ENCODE results near the gene HPD.

The HPD gene

DNA sequence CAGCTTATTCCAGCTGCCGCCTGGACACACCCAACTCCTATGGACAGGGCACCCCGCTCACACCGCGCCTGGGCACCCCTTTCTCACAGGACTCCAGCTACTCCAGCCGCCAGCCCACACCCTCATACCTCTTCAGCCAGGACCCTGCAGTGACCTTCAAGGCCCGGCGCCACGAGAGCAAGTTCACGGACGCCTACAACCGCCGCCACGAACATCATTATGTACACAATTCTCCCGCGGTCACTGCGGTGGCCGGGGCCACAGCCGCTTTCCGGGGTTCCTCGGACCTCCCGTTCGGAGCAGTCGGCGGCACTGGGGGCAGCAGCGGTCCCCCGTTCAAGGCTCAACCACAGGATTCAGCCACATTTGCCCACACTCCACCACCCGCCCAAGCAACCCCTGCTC is 48.9 kb downstream of the HPD start:
- DNase-seq: no peak

- no peak for DNase-seq
These were observed 50.0 kb downstream of the HPD start for GRCh38 chr12:121808623-121809022.

DNA sequence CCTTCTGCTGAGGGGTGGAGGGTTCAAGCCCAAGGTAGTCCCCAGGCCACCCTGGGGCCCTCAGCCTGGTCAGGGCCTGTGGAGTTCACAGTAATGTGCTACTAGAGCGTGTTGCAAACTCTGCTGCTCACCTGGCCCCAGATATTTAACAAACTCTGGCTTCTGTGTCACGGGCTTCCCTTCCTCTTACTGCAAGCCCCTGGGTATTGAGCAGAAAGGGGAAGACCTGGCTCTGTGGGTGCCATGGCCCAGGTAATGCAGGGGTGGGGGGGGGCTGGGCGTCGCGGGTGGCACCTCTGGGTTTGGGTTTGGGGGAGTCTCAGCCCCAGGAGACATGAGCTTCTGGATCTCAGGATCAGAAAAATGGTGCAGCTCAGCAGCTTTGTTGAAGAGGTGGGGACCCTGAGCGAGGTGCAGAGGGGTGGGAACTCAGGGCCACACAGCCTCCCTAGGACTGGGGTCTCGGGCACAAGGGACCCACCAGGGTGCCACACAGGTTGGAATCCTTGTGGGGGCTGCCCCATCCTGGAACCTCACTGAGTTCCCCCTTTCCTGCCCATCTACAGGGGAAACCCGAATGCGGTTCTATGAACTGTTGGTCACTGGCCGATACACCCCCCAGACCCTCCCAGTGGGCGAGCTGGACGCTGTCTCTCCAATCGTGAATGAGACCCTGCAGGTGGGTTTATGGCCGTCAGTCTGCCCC is 50.9 kb downstream of the HPD start:
- DNase-seq: no peak

GRCh38 chr12:121806546-121807423 is 51.9 kb downstream of the HPD start:
- no peak for DNase-seq

DNA sequence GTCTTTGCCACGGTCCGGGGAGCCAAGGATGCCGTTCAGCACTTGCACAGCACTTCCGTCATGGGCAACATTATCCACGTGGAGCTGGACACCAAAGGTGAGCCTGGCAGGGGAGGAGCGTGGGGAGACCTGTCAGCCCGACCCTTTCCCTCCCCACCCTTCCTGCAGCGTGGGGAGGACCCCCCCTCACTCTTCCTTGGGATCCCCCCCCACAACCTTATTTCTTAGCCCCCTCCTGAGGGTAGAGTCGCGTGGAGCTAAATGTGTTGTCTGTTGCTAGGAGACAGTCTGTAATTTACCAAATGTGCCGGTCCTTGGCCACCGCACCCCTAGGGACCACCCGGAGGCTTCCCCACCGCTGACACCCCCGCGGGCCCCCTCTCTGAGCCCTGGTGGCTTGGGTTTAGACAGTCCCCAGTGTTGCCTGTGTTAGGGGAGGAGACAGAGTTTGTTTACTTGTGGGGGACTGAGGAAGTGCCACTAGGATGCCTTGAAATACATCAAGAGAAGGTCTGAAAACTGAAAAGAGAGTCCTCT is 52.6 kb downstream of the HPD start:
- DNase-seq: no peak

DNA sequence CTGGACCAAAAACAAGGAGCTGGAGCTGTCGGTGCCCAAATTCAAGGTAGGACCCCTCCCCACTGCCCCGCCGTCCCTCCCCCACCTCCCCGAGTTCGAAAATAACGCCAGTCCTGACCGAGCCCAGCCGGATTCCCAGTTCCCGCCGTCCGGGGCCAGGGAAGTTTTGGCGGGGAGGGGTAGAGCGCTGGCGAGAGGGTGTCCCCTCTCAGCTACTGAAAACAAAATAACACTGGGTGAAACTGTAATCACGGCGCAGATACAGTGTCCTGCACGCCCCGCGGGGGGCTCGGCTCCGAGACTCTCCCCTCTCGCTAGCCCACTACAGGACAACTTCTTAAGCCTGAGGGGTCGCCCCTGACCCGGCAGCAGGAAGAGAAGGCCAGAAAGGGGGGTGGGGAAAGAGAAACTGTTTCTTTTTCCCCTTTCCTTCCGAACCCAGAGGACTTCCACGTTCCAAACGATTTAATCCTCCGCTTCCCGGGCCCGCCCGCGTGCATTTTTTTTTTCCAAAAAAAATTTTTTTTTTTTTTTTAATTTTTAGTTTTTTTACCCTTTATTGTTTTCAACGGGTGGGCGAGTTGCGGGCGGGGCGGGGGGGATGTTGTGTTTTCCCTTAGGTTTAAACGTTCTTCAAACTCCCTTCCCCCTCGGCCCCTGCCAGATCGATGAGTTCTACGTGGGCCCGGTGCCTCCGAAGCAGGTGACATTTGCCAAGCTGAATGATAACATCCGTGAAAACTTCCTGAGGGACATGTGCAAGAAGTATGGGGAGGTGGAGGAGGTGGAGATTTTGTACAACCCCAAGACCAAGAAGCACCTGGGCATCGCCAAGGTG is 53.3 kb downstream of the HPD start:
- no peak for DNase-seq

- peak; percentile 43 for DNase-seq
These were observed 54.1 kb downstream of the HPD start for GRCh38 chr12:121804417-121805111.

- peak; percentile 17 for DNase-seq
These were observed 54.7 kb downstream of the HPD start, which contains the start of gene SETD1B for GRCh38 chr12:121803861-121804416. TSS of gene SETD1B (plus strand) at chr12:121804009. CDS start at chr12:121804738, 729 bp downstream.

GRCh38 chr12:121802843-121803698 is 55.6 kb downstream of the HPD start:
- peak; percentile 82 for DNase-seq

DNA sequence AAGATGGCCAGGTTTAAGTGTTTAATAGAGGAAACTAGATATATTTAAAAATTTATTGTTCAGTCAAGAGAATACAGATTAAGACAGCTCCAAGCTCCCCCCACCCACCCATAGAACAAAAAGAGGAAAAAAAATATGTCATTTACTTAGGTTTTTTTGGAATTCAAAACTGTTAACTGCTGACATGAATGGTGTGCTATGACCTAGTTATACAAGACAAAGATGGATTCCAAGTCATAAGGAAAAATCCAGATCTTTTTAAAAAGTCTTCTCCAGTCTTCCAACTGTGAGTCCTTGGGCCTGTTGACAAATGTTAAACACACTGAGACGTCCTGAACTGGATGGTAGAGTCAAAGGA is 56.2 kb downstream of the HPD start:
- DNase-seq: no peak

- peak; percentile 33 for DNase-seq
These were observed 56.8 kb downstream of the HPD start for GRCh38 chr12:121801595-121802484.

DNA sequence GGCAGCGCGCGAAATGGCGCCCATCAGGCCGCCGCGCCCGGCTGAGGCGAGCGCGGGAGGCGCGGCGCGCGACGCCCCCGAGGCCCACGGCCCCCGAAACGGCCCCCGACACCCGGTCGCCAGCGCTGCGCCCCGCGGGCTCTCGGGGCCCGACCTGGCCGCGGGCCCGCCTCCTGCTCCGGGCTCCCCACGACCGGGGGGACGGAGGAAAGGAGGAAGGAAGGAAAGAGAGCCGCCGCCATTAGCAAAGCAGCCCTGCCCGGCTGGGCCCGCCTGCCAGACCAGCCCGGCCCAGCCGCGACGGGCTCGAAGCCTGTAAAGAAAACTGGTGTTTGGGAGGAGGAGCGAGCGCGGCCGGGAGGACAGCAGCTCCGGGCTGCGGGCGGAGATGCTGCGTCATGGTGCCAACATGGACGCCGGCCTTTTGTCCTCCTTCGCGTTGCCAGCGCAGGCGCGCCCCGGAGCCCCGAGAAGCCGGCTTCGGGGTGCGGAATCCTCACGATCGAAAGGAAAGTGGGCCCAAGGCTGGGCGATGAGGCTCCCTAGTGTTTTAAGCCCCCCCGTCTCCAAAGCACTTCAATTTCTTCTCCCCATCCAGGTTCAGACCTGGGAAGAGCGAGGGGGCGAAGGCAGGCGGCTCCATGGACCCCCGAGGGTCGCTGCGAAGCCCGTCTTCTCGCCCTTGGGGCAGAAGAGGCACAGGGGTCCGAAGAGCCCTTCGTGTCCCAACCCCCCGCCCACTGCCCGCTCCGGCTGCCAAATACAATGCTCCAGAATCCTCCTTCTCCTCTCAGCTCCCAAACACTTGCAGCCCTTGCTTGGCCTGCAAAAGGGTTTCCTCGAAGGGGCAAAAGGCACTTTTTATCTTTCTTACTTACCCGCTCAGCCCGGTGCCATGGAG is 57.7 kb downstream of the HPD start:
- peak; percentile 40 for DNase-seq

- peak; percentile 48 for DNase-seq
These were observed 58.6 kb downstream of the HPD start for GRCh38 chr12:121799842-121800693.

GRCh38 chr12:121799156-121799841 is 59.4 kb downstream of the HPD start:
- peak; percentile 35 for DNase-seq

- no peak for DNase-seq
These were observed 59.9 kb downstream of the HPD start for GRCh38 chr12:121798787-121799155.

DNA sequence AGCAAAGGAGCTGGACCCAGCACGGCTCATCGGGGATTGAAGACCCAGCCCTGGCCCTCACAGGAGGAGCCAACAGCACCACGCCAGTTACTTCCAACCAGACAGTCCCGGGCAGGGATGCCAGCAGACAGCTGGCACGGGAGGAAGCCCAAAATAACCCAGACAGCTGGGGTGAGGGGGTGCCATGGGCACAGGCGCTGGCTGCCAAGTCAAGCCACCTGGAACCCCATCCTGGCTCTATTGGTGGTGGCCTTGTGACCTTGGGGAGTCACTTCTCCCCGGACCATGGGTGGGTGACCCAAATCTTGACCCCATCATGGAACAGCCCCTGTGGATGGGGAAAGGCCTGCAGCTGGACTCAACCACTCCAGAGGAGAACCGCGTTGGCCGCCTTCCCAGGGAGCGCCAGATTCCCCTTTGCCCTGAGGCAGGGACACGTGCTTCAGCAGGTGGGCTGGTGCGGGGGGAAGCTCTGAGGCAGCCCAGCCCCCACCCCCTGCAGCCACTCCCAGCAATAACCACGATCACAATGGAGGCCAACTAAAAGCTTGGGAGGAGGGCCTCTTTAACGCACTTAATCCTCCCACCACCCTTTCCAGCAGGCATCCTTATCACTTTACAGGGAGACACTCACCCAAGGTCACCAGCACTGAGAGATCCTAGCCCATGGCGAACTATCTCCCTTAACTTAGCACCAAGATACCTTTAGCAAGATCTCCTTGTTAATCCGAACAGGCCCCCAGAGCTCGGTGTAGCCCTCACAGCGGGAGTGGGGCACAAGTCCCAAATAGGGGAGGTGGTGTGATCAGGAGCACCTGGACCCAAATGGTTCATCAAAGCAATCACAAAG is 60.5 kb downstream of the HPD start:
- no peak for DNase-seq

Data from effector CD8-positive, alpha-beta T cell (primary cell).